NCI-H2107 treated with DMSO at 0.1 percent for 48 hours (cell line): Measurements from ENCODE around the gene SAFB2.
"Not testable (repeated sequence)": the region's sequence is repeated elsewhere in the genome, so short reads cannot be mapped to it uniquely, and the experiment has no call there.

Experiments used
- DNase-seq: peaks from one replicate; lab custom pipeline; 2025; ENCODE audit not compliant: unreplicated experiment; lab: John Stamatoyannopoulos, UW

The SAFB2 gene

GRCh38 chr19:5608766-5609165 is 13.8 kb downstream of the SAFB2 start:
- DNase-seq: not testable (repeated sequence)

DNA sequence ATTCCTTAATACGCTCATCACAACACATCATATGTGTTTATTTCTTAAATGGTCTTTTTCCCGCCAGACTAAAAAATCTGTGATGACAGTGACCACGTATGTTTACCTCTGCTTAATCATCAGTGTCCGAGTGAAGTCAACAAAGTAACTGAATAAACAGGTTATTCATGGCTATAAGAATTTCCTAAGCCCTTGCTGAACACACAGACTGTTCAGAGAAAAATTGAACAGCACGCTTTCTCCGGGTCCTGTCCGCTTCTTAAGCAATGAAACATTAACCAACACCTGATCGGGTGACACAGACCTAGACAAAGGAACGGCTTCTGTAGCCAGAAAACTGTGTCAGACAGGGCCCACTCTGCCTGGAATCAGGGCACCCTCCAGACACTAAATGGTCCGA is 14.3 kb downstream of the SAFB2 start:
- DNase-seq: no peak

GRCh38 chr19:5607318-5608275 is 15.0 kb downstream of the SAFB2 start:
- DNase-seq: no peak

- DNase-seq: no peak
Observed at GRCh38 chr19:5605362-5605761, 17.2 kb downstream of the SAFB2 start.

- no peak for DNase-seq
Observed at GRCh38 chr19:5603626-5604025, 18.9 kb downstream of the SAFB2 start.

DNA sequence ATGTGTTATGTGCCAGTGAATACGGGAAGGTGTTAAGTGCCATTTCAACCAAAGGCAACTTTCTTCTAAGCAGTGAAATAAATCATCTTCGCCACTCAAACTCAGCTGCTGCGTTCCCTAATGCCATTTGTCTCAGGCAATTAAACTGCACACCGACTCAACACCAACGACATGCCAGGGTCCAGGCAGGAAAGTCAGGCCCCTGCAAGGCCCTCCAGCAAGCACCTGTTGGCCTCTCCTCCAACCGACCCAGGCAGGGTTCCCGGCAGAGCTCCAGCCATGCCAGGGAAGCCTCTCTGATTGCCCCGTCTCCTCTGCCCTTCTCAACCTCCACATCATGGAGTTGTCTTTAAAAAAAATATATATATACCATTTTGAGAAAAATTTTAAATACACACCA is 21.8 kb downstream of the SAFB2 start:
- DNase-seq: no peak

DNA sequence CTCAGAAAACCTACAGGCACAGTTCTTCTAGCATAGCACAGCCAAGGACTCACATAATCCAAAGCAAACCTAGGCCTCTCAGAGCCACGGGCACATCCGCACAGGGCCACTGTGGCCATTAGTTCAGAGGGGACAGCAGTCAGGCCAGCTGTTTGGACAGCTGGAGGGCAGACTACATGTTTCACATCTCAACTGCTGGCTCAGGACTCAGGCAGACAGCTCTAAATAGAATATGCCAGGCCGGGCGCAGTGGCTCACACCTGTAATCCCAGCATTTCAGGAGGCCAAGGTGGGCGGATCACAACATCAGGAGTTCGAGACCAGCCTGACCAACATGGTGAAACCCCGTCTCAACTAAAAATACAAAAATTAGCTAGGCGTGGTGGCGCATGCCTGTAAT is 26.8 kb downstream of the SAFB2 start:
- no peak for DNase-seq

DNA sequence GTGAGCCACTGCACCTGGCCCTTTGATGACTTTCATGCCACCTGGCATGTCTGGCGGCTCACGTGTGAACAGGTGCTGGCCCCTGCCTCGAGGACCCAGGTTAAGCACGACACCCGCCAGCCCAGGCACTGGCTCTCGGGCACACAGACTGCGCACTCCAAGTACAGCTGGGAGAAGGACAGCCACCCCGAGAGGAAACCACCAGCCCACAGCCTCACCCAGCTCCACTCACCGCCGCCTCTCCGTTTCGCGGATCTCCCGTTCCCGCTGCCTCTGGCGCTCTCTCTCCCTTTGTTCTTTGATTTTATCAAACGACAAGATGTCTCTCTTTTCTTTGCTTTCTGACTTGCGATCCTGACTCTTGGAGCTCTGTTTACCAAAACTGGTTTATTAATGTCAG is 27.4 kb downstream of the SAFB2 start:
- no peak for DNase-seq

- no peak for DNase-seq
Observed at GRCh38 chr19:5594521-5594950, 28.0 kb downstream of the SAFB2 start.

DNA sequence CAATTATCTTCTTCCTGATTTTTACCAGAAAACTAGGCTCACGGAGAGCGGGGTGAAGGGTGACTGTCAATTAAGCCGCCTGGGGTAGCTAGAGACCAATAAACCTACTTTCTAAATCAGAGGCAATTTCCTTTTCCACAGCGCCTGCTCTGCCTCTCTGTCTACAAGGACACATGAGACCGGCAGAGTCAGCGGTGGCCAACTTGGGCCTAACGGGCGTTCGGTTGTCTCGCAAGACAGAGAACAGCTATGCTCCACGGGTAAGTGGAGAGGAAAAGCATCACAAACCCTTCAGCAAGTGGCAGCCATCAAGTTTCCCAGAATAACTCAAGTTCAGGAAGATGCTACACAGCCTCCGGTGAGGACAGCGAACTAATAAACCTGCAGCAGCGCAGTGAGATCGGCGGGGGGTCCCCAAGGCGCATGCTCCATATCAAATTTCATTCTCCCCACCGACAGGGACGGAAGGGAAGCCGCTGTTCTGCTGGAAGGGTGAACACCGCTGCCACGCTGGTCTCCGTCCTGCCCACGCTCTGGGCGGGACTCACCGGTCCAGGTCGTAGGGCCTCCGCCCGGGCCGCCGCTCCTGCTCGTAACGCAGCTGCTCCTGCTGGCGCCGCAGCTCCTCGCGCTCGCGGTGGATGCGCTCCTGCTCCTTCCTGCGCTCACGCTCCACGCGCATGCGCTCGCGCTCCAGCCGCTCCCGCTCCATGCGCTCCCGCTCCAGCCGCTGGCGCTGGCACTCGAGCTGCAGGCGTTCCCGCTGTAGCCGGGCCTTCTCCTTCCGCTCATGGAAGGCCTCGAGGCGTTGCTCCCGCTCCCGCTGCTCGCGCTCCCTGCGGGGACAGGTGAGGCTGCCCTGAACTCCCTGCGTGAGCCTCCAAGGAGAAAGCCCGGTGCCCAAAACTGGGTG is 29.0 kb downstream of the SAFB2 start:
- no peak for DNase-seq

- DNase-seq: no peak
Observed at GRCh38 chr19:5592531-5593342, 29.8 kb downstream of the SAFB2 start.

- no peak for DNase-seq
Observed at GRCh38 chr19:5591476-5591875, 31.1 kb downstream of the SAFB2 start.

GRCh38 chr19:5590865-5591154 is 31.8 kb downstream of the SAFB2 start:
- DNase-seq: no peak

- DNase-seq: no peak
Observed at GRCh38 chr19:5590151-5590864, 32.3 kb downstream of the SAFB2 start.

- DNase-seq: no peak
Observed at GRCh38 chr19:5588906-5589676, 33.5 kb downstream of the SAFB2 start.

GRCh38 chr19:5588441-5588840 is 34.1 kb downstream of the SAFB2 start:
- no peak for DNase-seq

DNA sequence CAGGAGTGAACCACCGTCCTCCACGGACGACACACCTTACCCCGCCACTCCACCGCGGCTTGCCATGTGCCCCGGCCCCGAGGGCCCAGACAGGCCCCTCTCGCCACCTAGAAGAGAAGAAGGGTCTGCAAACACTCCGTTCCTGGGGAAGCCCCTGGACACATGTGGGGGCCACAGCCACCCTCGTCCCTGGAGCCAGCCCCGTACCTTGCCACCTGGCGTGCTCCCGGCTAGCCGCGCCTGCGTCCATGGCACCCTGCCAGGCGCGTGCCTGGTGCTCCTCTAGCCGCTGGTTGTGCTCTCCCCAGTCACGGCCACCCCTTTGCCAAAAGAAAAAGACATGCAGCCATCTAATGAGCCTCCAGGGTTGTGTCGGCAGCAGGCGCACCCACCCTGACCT is 34.9 kb downstream of the SAFB2 start:
- no peak for DNase-seq

- no peak for DNase-seq
Observed at GRCh38 chr19:5587071-5587455, 35.5 kb downstream of the SAFB2 start.

GRCh38 chr19:5586300-5587070 is 36.1 kb downstream of the SAFB2 start:
- DNase-seq: no peak
